GM18909 (cell line): ENCODE measurements around the gene BANF2.
A peak's percentile ranks its signal among the peaks of the same experiment; 100 is the strongest.

Source experiments
- ATAC-seq: cut with Tn5 transposase; IDR thresholded peaks from one replicate; pipeline ENCODE4 v1.9.1; 2021; ENCODE audit warnings: mild to moderate bottlenecking; ENCODE audit not compliant: unreplicated experiment, poor library complexity

BANF2 gene

DNA sequence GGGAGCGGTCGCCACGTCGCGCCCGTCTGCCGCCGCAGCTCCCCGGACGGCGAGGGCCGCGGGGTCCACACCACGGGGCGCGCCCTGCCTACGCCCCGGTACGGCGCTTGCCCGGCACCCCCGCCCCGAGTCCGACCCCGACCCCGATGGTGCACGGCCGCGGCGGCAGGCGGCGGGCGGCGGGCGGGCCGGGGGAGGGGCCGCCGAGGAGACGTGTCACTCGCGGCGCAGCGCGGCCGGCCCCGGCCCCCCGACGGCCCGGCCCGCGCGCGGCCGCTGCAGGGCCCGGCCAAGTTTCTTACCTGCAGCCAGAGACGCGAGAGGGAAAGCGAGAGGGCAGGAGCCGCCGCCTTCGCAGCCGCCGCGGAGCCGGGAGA is 18.1 kb upstream of the BANF2 start:
- ATAC-seq, result peak; percentile 8

DNA sequence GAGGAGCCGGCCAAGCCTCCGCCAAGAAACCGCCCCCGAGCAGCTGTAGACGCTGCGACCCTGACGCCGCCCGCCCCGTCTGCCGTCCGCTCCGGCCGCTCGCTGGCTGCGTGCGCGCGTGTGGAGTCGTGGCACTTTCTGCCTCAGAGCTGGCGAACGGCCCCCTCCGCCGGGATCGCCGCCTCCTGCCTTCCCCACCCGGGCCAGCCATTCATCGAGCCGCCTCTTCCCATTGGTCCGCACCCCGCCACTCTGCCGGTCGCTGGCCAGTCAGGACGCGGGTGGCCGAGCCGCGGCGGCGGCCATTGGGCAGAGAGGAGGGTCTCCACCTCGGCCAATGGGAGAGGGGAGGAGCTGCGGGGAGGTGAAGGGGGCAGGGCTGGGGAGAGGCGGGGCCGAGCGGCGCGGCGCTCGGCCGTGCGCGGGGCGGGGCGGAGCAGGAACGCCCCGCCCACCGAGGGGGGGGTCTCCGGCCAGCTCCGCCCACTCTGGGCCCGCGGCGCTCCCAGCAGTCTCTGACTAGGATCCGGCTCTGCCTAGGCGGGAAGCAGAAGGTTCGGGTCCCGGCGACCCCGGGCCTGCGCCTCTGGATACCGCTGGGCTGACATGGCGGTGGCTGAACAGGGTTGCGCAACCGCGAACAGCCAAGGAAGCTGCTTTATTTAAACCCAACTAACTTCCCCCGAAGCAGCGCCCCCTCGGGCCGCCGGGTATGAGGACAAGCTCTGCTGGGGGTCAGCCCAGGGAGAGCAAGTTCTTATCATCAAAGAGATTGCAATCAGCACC is 17.5 kb upstream of the BANF2 start, which contains the start of gene RRBP1:
Gene RRBP1, minus strand, starts transcription at position 140 of the 786 bp plus-strand sequence. CDS start 21,735 bp downstream, outside the sequence.
- peak; percentile 89 for ATAC-seq

DNA sequence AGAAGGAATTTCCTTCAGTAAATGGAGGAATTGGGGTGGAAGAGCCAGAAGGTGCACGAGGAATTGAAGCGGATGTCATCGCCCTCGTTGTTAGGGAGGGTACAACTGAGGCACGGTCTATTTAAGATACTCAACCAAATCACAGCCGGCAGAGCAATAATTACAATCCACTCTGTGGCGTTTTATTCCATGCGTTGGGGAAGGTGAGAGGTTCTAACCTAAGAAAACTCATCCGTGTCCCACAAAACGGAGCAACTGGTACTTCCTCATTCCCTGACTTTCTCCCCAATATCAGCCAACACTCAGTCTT is 16.9 kb upstream of the BANF2 start:
- no peak for ATAC-seq

DNA sequence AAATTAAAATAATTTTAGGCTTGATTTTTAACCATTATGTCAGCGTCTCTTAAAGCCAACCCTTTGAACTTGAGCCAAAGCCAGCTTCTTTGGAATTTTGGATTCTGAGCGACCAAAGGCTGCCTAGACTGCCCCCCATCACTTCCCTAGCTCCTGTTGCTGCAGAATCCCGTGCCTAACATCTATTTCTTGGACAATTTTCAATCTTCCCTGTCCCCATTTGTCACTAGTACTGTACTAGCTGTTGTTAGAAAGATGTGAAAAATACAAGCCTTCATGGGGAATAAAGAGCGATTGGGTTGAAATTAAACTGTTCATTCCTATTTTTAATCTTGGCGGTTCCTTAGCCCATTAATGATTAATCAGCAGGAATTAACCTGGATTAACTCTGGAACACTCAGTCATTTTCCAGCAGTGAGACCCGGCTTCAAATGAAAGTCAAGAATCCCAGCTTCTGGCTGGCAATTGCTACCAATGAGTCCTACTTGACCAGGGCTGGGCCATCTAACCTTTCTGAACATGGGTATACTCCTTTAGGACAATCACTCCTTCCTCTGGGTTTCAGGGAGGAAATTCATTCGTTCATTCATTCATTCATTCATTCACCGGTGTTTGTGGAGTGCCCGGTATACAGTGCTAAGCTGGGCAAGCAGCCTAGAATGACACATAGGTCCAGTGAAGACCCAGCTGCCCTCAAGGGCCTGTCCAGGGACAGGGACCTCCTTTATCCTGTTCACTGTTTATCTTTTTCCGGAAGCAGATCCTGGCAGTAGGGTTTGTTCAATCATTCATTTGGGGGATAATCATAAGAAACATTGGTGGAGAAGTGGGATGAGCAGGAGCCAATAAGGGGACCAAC is 16.3 kb upstream of the BANF2 start:
- no peak for ATAC-seq

DNA sequence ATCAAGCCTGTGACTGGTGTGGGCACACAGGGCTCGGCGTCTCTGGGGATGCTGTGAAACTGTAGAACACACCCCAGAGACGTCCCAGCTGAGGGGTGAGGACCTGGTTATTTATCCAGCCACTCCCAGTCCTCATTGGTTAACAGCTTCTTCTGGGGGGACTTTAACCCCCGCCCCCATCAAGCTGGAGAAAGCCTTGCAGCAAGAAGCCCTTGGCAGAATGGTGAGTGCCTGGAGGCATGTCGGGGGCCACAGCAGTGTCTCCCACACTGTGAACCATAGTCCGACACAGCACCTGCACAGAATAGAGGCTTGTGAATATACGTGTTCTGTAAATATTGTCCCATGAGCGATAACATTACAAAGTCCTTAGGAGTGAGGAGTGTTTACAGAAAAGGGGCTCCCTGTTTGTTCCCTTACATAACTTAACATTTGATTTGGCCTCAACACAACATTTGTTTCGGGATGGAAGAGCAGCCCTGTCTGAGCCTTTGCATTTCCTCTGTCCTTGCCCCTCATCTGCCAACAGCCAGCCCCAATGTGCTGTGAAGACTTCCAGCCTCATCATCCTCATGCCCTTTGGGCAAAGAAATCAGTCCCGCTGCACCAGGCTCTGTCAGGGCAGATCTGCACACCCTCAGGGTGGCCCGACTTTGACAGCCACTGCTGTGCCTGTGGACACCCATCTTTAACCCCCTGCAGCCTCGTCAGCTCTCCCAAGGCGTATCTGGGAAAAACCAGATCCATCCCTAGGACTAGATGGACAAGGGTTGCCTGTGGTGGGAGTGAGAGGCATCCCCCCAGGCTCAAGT is 15.5 kb upstream of the BANF2 start:
- ATAC-seq, result no peak

DNA sequence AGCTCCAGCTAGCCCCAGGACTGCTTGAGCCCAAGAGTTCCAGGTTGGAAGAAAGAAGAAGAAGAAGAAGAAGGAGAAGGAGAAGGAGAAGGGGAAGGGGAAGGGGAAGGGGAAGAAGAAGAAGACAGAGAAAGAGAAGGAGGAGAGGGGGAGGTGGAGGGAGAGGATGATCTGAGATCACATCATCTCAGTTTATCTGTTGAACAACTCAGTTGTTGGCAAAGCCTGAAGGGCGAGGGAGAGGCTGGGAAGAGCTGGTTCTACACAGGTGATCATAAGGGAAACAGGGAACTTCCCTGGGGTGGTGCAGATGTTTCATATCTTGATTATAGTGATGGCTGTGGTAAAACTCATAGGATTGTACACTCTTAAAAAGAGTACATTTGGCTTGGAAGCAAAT is 14.6 kb upstream of the BANF2 start:
- no peak for ATAC-seq

DNA sequence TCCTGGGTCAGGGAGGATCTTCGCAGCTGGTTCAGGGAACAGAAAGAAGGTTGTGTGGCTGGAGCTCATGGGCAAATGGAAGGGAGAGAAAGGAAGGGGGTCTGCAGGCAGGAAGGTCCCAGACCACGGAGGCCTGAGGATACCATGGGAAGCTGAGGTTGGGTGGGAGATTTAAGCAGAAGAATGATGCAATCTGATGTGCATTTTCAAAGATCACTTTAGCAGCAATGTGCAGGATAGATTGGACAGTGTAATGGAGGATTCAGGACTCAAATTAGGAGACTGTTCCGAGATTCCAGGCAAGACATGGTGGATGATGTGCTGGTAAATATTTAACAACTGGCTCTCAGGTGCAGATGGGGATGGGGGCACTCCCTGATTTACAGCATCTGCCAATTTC is 12.0 kb upstream of the BANF2 start:
- ATAC-seq, result no peak

DNA sequence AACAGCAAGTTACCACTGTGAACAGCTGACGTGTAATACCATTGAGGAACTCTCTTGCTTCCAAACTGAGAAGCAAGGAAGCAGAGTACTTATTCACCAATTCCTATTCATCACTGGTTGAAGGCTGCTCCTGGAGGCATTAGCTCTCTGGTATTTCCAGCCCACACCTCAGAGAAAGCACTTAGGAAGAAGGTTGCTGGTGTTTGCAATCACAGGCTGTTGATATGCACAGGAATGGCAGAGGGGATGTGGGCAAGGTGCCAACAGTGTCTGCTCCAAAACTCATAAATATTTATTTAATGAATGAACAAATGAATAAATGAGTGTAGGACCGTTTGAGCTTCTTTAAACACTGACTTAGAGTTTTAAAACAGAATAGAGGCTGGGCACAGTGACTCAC is 10.8 kb upstream of the BANF2 start:
- no peak for ATAC-seq

DNA sequence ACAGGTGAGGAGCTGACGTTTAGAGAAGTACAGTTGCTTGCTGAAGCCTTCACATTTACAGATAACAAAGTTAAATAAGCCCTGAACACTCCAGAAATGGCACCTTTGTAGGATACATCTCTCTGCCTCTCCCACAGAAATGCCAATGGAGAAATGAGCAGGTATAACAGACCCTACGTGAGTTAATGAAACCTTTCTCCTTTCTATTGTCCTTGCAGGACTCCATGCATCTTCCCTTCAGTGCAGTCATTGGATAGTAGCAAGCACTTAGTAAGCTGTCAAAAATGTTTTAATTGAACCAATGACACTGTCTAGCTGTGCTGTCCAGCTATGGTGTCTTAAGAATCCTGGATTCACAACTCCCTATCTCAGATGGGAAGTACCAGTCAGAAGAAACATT is 9.6 kb upstream of the BANF2 start:
- ATAC-seq, result no peak

DNA sequence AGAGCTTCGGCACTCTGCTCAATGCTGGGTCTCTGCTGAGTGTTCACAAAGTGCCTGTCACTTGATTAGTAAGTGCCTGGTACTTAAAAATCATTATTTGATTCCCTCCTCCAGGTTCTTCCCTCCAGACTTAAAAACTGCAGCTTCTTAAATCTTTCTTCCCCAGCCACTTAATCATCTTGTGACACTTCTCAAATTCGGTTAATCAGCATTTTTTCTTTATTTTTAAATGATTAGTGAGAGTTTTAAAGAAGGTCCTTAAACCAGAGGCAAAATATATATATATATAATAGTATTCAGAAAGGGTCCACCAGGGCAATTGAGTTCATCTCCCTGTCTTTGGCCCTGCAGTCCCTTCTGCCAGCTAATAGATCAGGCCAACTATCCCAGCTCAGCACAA is 8.0 kb upstream of the BANF2 start:
- ATAC-seq, result no peak

DNA sequence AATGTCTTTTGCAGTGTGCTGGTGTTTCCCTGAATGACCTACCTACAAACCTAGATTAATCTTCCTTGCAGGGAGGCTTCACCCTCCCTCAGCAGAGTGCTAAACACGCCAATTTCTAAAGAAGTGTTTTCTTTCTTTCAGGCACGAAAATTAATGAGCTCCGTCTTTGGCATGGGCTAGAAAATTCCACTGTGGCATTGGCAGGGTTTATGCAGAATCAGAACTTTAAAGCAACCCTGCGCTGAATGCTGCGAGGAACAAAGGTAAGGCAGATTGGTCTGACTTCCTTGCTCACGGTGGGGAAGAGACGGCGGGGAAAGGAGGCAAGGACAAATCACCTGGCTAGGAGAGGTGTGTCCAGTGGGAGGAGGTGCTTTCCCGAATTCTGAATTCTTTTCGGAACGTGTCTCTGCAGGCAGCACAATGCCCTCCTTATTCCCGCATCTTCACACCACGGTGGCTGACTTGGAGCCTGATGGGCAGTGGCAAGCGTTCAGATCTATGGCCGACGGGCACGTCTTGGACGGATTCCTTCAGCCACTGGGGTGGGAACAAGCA is 6.2 kb upstream of the BANF2 start:
- ATAC-seq, result no peak

DNA sequence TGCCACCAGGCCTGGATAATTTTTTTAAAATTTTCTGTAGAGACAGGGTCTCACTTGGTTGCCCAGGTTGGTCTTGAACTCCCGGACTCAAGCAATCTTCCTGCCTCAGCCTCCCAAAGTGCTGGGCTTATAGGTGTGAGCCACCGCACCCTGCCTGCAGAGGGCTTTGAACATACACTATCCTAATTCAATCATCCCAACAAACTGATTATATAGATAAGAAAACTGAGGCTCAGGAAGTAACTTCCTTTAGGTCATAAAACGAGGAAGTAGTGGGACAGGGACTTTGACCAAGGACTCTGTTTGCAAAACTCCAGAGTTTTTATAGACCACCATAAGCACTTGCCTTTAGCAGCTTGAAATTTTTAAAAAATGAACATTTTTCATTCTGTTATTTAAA is 5.0 kb upstream of the BANF2 start:
- no peak for ATAC-seq

DNA sequence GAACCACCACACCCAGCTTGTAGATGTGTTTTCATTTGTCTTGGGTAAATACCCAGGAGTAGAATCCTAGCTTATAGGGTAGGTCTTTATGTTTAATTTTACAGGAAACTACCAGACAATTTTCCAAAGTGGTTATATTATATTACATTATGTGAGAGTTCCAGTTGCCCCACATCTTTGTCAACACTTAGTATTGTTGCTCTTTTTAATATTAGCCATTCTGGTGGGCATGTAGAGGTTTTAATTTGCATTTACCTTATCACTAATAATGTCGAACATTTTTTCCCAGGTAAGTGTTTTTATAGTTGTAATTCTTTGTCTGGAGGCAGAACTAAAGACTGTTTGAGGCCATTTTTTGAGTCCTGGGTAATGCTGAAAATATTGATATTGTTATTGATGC is 3.5 kb upstream of the BANF2 start:
- ATAC-seq, result no peak

DNA sequence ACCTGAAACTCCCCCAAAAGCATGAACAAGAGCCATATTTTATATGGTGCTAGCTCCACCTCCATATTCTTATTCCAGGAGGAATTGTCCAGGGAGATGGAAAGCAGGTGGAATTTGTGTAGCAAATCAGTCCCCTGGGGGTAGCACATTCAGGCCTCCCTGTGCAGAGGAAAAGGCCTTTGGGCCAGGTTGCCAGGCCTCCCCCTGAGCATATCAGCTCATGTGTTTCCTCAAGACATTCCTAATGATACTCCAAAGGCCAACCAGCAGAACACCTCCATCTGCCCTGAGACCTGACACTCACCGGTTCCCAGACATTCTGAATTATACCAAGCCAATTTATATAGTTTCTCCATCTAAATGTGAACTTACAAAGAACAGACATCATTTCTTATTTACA is 2.6 kb upstream of the BANF2 start:
- ATAC-seq, result no peak

DNA sequence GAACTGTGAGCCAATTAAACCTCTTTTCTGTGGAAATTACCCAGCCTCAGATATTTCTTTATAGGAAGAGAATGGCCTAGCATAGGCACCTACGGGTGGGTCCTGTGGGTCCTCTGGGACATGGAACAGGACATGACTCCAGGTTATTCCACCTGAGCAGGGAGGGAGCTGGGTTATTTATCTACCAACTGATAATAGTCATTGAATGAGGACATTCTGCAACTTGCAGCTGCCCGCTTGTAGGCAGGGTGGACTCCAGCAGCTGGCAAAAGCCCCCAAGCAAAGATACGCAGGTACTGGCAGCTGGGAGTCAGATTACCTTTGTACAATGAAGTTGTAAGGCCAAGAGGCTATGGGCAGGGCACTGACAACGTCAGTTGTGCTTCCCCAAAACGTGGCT is 1.4 kb upstream of the BANF2 start:
- no peak for ATAC-seq

DNA sequence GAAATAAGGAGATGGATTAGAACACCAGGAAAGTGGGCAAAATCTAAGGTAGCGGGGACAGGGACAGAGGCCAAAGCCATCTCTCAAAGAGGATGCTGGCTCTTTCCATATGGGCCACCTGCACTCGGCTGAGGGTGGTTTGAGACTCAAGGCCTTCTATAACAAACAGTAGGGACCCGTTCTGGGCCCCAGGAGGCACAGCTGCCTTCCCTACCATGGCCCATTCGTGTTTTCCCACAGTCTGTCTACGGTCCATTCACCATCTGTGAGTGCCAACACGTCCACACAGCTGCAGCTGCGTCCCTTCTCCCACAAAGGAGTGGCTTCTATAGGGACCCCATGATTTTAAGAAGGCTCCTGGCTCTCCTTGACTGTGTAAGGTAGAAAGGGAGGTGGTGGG is 871 bp downstream of the BANF2 start:
- ATAC-seq, result no peak

DNA sequence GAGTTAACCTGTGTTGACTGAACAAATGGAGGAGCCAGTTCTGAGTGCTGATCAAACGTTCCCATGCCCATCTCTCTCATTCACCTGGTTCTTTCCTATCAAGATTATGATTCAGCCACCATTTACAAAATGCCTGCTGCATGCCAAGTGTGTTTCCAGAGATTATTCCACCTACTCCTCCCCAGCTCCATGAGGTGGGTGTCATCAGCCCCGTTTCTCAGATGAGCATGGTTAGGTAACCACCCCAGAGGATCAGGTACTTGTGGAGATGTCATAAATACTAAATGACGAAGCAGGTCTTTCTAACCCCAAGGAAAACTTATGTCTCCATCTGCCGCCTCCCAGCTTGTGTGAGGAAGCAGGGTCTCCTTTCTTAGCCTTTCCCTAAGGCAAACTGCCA is 2.1 kb downstream of the BANF2 start:
- ATAC-seq, result no peak

DNA sequence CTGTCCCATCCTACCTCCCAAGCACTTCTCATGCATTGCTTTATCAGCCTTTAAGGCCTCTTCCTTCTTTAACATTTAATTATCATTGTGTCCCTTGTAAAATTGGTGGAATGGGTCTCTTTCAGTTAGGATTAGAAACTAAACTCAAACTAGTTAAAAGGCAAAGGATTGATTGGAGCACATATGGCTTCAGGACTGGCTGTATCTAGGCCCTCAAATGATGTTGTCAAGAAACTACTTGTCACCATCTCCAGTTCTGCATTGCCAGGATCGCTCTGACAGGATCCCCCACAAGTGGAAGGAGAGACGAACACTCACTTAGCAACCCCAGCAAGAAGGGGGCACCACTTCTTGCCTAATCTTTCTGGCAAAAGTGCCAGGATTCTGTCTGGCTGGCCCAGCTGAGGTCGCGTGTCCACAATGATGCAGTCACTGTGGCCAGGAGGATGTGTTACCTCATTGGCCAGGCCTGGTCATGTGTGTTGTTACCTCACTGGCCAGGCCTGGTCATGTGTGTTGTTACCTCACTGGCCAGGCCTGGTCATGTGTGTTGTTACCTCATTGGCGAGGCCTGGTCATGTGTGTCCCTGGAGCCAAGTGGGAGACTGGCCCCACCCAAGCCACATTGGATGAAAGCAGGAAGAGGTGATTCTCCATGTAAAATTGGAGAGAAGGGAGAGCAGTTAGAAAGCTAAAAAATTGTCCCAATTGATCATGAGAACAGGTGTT is 5.0 kb downstream of the BANF2 start:
- ATAC-seq, result no peak

DNA sequence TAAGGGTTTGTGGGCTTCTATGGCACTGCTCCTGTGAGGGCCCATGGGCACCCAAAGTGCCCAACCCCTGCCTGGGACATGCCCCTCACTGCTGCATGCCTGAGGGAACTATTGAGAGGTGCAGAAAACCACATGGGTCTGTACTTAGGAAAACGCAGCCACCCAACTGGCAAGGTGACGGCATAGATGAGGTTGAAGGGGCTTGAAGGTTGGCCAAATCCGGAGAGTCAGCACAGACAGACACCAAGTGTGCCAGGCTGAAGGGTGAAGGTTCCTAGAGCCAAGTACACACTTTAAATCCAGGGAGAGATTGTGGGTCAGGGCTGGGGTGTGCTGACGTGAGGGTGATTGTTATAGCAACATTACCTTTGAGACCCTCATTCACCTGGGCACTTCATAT is 6.2 kb downstream of the BANF2 start:
- no peak for ATAC-seq

DNA sequence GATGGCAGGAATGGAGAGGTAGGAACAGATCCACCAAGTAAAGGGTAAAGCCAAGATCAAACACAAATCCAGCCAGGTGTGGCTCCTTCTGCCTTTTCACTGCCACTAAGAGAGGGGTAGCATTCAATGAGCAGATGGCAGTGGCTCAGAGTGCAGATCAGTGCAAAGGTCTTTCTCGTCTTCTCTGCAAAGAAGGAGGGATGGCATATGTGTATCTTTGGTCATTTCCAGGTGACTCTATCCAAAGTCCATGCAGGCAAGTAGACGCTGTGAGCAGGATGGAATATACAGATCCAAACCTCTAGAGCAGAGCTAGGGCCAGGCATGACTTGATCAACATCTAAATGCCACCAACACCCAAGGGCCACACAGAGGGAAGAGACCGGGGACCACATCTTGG is 6.9 kb downstream of the BANF2 start:
- ATAC-seq, result no peak
